OCI-M1 (cell line): ENCODE data around the gene ACBD6.
"Not testable (repeated sequence)": the region's sequence is repeated elsewhere in the genome, so short reads cannot be mapped to it uniquely, and the experiment has no call there.

Source experiments
- DNase-seq: peaks from one replicate; lab custom pipeline; 2025; lab: John Stamatoyannopoulos, UW

Gene ACBD6

DNA sequence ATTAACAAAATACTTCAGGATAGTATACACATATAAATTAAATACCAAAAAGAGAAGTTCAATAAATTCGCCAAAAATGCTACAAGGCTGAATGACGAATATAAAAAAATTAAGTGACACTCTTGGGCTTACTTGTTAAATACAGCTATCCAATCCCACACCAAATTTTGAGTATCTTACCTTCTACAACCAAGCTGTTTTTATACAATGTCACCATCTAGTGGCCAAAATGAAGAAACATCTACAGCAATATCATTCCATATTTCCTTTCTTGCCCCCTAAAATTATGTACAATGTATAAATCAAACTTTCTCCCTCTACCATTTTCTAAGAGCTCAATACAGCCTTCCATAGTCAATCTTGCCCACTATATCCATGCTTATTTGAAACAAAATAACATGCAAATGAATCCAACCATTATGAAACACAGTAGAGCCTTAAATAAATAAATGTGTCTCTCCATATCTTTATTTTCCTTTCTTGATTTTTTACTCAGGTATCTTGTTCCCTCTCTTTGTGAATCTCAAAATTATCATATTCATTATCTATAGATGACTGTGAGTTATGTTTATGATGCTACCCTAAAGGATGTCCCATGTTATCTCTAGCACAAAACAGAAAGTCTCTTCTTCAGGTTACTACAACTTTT, 86.3 kb downstream of the ACBD6 start:
- DNase-seq: peak; percentile 60

DNA sequence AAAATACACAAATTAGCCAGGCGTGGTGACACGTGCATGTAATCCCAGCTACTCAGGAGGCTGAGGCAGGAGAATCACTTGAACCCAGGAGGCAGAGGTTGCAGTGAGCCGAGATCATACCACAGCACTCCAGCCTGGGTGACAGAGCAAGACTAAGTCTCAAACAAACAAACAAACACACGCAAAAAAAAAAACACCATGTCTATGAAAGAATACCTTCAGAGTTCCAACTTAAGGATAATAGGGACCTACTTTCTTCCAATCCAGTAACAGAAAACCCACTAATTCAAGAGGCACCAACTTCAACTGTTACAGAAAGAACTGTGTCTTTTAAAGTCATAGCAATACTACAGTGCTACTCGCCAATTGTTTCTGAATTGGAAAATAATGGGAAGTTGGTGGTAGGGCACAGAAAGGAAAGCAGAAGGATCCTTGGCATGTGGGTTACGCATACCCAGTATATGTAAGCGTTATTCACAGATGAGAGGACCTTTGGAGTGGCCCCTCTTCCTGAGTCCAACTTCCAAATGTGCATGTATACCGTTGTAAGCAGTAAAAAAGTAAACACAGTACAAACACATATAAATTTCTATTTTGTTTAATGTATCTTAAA, 87.0 kb downstream of the ACBD6 start:
- no peak for DNase-seq

DNA sequence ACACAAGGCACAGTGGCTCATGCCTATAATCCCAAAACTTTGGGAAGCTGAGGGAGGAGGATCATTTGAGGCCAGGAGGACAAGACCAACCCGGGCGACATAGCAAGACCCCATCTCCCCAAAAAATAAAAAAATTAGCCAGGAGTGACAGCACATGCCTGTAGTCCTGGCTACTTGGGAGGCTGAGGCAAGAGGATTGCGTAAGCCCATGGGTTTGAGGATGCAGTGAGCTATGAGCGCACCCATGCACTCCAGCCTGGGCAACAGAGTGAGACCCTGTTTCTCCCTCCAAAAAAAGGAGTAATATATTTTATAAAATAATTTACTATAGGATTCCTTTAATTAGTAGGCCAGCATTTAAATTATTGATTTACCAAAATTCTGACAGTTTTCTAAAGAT, 89.8 kb downstream of the ACBD6 start:
- DNase-seq: no peak

DNA sequence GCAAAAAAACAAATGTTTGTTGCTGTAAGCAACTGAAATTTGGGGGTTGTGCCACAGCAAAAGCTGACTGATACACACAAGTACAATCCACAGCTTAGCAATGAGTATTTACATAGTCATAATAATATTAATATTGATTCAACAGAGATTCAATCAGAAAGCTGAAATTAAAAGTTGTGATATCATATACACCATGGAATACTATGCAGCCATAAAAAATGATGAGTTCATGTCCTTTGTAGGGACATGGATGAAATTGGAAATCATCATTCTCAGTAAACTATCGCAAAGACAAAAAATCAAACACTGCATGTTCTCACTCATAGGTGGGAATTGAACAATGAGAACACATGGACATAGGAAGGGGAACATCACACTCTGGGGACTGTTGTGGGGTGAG, 94.2 kb downstream of the ACBD6 start:
- not testable (repeated sequence) for DNase-seq

DNA sequence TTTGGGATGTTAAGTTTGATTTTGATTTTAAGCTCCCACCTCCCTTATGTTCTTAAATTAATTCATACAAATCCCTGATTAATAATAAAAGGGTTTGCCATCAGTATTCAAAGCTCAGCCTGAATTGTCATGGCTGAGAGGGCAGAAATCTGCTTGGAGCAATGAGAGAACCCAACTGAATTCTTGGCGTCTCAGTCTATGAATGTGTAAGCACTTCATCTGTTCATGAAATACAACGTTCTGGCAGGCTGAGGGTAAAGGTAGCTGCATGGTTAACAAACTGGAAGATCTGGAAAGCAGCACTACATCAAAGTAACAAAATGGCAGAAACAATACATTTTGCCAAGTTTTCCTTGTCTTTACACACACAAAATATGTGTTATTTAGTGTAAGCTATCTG, 95.3 kb downstream of the ACBD6 start:
- no peak for DNase-seq

DNA sequence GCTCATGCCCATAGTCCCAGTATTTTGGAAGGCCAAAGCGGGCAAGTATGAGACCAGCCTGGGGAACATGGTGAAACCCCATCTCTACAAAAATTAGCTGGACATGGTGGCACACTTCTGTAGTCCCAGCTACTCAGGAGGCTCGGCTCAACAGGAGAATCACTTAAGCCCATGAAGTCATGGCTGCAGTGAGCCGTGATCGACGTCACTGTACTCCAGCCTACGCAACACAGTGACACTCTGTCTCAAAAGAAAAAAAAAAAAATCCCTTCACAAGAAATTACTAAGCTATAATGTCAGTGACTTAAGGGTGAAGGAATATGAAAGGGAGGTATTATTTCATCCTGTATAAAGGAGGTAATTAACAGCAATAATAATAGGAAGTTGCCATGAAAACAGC, 99.8 kb downstream of the ACBD6 start:
- no peak for DNase-seq

DNA sequence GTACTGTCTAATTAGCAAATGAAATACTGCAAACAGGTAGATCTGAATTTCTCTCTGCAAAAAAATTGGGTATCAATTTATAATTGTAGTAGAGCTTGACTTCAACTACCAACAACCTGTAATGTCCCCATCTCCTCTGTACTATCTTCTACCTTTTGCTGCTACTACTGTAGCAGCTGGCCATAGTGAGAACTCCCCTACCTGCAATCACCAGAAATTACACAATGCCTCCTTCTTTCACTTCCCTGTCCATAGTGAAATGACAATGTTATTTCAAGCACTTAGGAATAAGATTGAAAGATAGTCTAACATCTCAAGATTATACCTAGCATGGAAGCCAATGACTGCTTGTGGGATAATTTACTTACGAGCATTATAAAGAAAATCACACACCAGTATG, 100.4 kb downstream of the ACBD6 start:
- no peak for DNase-seq

DNA sequence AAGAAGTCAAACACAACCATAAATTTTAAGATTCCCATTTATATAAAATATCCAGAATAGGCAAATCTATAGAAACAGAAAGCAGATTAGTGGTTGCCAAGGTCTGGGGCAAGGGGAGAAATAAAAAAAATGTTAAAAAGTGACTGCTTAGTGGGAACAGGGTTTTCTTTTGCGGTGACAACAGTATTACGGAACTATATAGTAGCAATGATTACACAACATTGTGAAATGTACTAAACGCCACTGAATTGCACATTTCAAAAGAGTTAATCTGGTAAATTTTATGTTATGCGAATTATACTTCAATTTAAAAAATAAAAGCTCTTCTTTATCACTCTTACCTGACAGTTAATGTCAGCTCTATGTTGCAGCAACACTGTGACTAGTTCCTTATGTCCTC, 105.2 kb downstream of the ACBD6 start:
- no peak for DNase-seq

DNA sequence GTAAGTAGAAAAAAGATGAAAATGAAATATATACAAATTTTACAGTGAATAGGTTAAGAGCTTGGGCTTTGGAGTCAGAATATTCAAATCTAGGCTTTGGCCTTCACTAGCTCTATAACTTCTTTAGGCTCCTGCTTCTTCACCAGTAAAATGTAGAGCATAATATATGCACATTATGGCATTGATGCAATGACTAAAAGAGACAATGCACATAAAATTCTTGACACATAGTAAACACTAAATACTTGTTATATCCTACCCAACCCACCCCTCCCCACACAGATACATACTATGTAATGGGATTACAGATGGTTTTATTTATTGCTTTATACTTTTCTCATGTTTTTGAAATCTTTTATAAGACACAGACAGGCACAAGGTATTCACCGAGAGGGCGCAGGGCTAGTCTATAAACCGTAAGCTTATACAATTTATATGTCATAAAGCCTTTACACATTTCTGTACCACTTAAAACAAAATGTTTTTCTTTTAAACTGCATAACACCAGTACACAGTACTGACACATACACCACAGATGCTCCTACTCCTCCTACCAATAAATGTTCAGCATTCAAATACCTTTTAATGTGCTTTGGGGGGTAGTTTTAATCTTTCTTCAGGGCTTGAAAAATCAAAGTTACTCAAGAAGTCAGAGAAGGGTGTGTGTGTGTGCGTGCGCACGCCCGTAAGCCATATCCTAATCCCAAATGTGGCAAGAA, 109.8 kb downstream of the ACBD6 start:
- no peak for DNase-seq

DNA sequence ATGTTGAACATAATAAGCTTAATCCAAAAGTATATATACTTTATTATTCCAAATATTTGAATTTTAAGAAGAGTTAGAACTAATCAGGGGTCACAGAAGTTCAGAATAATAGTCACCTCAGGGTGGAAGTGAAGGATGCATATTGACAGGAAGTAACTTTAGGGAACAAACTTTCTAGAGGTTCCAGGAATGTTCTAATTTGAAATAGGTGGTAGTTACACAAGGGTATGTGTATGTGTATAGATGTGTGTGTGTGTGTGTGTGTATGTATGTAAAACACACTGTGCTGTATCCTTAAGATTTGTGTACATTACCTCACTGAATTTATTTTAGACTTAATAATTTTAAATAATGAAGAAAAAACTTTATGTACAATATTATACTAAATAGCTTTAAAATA, 110.4 kb downstream of the ACBD6 start:
- no peak for DNase-seq

DNA sequence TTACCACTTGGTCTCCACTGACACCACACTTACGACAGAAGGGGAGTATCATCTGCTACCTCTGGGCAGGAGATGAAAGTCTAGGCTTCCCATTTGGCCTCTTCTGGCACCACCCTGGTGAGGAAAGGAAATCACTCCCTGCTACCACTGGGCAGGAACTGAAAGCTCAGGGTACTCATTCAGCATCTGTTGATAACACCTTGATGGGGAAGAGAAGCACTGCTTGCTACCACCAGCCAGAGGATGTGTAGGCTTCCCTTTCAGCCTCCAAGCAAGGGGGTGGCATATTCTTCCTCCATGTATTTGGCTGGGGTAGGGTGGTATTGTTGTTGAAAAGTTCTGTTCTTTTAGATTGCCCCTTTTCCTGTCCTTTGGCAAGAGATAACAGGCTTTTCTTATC, 115.0 kb downstream of the ACBD6 start:
- no peak for DNase-seq

DNA sequence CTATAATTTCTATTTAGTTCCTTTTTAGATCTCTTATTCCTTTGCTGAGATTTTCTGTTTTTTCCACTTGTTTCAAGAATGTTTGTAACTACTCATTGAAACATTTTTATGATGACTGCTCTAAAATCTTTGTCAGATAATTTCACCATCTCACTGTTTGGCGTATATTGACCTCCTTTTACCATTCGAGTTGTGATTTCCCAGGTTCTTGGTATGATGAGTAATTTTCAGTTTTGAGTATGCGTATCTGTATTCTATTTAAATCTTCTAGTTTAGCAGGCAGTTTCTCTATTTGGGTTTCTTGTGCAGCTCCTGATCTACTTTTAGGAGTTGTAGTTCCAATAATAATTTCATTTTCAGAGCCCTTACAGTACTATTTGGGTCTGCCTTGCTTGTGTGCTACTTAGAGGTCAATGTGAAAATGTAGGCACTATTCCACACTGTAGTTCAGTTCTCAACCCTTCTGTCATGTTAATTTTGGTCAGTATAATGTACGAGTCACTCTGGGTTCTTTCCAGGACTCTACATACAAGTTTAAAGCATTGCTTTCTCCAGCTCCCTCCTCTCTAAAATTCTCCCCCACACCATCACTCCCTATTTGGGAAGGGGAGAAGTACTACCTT, 115.5 kb downstream of the ACBD6 start:
- DNase-seq: no peak

DNA sequence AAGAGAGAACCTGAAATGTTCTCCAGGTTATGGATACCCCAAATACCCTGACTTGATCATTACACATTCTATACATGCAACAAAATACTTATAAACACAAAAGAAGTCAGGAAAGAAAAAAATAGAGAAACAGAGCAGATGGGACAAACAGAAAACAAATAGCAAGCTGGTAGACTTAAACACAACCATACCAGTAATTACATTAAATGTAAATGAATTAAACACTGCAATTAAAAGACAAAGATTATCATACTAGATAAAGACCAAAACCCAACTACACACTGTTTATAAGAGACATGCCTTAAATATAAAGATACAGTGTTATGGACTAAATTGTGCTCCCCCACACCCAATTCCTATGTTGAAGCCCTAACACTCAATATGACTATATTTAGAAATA, 117.2 kb downstream of the ACBD6 start:
- DNase-seq: no peak

DNA sequence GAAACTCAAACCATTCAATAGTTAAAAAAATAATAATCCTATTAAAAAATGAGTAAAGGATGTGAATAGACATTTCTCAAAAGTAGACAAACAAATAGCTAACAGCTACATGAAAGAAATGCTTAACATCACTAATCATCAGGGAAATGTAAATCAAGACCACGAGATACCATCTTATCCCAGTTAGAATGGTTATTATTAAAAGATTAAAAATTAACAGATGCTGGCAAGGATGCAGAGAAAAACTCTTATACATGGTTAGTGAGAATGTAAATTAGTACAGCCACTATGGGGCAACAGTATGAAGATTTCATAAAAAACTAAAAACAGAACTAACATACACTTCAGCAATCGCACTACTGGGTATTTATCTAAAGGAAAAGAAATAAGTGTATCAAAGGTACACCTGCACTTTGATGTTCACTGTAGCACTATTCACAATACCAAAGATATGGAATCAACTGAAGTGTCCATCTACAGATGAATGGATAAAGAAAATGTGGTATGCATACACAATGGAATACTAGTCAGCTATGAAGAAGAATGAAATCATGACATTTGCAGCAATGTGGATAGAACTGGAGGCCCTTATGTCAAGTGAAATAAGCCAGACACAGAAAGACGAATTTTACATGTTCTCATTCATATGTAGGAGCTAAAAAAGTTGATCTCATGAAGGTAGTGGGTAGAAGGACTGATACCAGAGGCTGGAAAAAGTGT, 117.9 kb downstream of the ACBD6 start:
- DNase-seq: no peak

DNA sequence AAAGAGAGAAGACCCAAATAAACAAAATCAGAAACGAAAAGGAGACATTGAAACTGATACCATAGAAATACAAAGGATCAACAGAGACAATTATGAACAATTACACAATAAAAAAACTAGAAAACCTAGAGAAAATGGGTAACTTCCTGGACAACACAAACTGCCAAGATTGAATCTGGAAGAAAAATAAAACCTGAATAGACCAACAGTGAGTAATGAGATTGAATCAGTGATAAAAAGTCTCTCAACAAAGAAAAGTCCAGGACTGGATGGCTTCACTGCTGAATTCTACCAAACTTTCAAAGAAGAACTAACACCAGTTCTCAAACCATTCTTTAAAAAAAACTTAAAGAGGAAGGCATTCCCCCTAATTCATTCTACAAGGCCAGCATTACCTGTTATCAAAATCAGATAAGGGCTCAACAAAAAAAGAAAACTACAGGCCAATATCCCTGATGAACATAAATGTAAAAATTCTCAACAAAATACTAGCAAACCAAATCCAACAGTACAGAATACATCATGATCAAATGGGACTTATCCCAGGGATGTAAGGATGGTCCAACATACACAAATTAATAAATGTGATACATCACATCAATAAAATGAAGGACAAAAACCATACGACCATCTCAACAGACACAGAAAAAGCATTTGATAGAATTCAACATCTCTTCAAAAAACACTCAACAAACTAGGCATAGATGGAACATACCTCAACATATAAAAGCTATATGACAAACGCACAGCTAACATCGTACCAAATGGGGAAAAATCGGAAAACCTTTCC, 119.9 kb downstream of the ACBD6 start:
- DNase-seq: no peak

DNA sequence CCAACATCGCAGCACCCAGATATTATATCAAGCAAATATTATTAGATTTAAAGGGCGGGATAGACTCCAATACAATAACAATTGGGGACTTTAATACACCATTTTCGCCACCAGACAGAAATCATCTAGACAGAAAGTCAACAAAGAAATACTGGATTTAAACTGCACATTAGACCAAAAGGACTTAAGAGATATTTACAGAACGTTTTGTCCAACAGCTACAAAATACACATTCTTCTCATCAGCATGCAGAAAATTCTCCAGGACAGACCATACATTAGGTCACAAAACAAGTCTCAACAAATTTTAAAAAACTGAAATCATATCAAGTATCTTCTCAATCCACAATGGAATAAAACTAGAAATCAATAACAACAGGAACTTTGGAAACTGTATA, 121.2 kb downstream of the ACBD6 start:
- DNase-seq: no peak

DNA sequence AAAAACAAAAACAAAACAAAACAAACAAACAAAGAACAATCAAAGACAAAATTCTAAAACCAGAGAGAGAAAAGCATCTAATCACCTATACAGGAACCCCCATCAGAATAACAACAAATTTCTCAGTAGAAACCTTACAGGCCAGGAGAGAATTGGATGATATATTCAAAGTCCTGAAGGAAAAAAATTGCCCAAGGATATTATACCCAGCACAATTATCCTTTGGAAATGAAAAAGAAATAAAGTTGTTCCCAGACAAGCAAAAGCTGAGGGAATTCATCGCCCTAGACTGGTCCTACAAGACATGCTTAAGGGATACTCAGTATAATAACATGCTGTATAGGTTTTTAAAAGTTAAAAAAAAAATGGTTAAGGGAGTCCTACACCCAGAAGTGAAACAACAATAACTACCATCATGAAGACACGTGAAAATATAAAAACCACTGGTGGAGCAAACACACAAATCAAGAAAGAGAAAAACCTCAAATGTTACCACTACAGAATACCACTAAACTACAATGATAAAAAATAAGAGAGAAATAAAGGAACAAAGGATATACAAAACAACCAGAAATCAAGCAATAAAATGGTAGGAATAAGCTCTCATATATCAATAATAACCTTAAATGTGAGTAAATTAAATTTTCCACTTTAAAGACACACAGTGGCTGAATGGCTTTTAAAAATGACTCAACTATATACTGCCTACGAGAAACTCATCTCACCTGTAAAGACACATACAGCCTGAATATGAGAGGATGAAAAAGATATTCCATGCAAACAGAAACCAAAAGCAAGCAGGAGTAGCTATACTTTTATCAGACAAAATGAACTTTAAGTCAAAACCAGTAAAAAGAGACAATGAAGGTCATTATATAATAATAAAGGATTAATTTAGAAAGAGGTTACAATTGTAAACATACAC, 121.9 kb downstream of the ACBD6 start:
- no peak for DNase-seq

DNA sequence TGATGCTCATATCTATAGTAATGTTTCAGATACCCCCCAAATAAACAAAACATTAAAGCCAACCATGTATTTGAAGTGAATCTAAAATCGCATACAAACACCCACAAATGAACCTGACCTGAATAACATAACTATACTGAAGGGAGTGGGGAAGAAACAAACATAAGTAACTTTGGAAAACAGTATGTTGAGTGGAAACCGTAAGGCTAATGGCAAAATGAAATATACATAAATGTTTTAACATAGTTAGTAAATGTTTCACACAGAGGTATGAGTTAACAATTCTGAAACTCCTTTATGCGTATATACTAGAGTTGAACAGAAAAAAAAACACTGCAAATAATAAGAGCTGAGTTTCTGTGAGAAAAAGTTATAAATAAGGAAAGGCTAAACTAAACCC, 125.6 kb downstream of the ACBD6 start:
- DNase-seq: no peak

DNA sequence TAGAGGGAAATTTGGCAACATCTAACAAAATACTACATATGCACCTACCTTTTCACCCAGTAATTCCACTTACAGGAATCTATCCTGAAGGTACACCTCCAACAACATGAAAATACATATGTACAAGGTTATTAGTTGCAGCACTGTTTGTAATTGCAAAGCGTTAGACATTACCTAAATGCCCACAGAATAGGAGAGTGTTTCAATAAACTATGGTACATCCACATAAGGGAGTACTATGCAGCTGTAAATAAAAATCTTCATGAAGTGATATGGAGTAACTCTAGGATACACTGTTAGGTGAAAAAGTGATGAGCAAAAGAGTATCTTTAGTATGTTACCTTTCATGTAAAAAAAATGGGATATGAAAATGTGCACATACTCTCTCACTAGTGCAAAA, 126.1 kb downstream of the ACBD6 start:
- DNase-seq: no peak

DNA sequence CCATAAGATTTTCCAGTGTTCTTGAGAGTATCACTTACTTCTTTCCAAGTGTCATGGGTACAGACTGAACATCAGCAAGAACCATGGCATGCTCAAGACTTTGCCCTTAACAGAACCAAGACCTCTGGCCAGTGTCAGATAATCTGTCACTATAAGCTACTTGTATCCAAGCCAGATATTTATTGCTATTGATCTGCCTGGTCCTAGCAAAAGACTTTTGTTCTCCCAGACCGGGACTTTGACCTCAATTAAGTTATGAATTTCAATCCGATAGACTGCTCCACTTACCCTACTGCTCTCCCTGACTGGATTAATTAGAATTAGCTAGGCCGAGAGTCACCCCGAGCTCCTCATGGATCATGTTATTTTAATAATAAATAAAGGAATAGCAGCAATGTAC, 129.6 kb downstream of the ACBD6 start:
- no peak for DNase-seq

DNA sequence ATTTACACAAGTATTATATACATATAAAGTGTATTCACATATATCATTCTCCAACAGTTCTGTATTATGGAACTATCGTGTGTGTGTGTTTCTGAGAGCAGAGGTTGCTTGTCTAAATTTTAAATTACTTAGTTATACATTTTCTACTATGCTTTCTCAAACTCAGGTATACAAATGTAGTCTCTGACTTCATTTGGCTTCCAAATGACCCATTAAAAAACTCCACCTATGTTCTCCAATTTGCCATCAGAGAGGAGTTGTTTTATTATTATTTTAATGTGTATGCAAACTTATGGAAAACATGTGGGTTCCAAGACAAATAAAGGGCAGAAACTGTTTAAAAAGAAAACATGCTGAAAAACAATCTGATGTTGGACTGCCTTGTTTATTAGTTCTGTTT, 131.8 kb downstream of the ACBD6 start:
- DNase-seq: no peak
